Esophagus muscularis mucosa (tissue), 4 donors: ENCODE results near the gene MTCL1. TPM values are rescaled to one million over a fixed set of nuclear protein-coding genes. Genes with fewer than 3 reads are reported as not detected.

Experiments used
- DNase-seq: peaks from one replicate; pipeline ENCODE4 v3.0.0-alpha.2; 2017; ENCODE audit errors: extremely low spot score
- H3K27ac ChIP-seq, 4 donors: fragments of 200-600 bp; sonication (generic); replicated peaks in 1 of 4; 1 replicate in 3 of 4; 2 replicates in 1 of 4; pipeline ENCODE4 v1.5.1; 2016 to 2019; ENCODE audit warnings: mild to moderate bottlenecking in 1 of 4
- H3K27me3 ChIP-seq, 4 donors: fragments of 200-600 bp; sonication (generic); one replicate each; pipeline versions ENCODE4 v1.5.1 to v1.6.0; 2016 to 2019
- H3K36me3 ChIP-seq, 4 donors: fragments of 200-600 bp; sonication (generic); one replicate each; pipeline ENCODE4 v1.5.1; 2016 to 2019
- H3K4me1 ChIP-seq, 4 donors: fragments of 200-600 bp; sonication (generic); one replicate each; pipeline ENCODE4 v1.5.1; 2016 to 2019
- H3K4me3 ChIP-seq, 4 donors: fragments of 200-600 bp; sonication (generic); 1 replicate in 2 of 4; 2 replicates in 2 of 4; pipeline ENCODE4 v1.5.1; 2016 to 2019; ENCODE audit warnings: mild to moderate bottlenecking in 4 of 4, moderate library complexity in 1 of 4
- H3K9me3 ChIP-seq, 4 donors: fragments of 200-600 bp; sonication (generic); 1 replicate in 3 of 4; 2 replicates in 1 of 4; pipeline ENCODE4 v1.5.1; 2016 to 2019
- EP300 ChIP-seq: sonication (generic); formaldehyde crosslinking; IDR thresholded peaks from one replicate; pipeline ENCODE4 v1.6.1; 2017; ENCODE audit warnings: antibody characterized with exemption
- POLR2A ChIP-seq: fragments of 450-650 bp; IDR thresholded peaks from one replicate; pipeline ENCODE4 v1.6.1; 2017; ENCODE audit warnings: antibody characterized with exemption, moderate library complexity, mild to moderate bottlenecking, low read depth
- POLR2AphosphoS5 ChIP-seq, 2 donors: sonication (generic); formaldehyde crosslinking; IDR thresholded peaks; one replicate each; pipeline ENCODE4 v1.6.1; 2017; ENCODE audit warnings: antibody characterized with exemption in 2 of 2
- WGBS: methylation state at CpG from one replicate; pipeline ENCODE4 v1.1.5; 2018; 5-methylcytosine and 5-hydroxymethylcytosine counted together
- intact Hi-C: fragments of 100-400 bp; cut with DNase I; formaldehyde crosslinking; loops from one replicate; pipeline ENCODE4 v1.15.1; 2023
- total RNA-seq, 4 donors: library from RNA; depleted of rRNA; stranded (reverse); fragments of >200 nt; gene quantifications; one replicate each; pipeline versions ENCODE4 v1.1.0 to v1.2.1, GENCODE V29; 2016
- TF ChIP-seq, protein P1 (sequence below), 3 experiments: fragments of 200-600 bp in 2 of 3; fragments of 450-650 bp in 1 of 3; sonication (generic) in 2 of 3; IDR thresholded peaks; one replicate each; pipeline ENCODE4 v1.5.1; 2017 to 2019; ENCODE audit warnings: antibody characterized with exemption in 3 of 3, mild to moderate bottlenecking in 2 of 3, moderate library complexity in 1 of 3

Gene MTCL1
- total RNA-seq, 4 donors from 2014 or later: 32.3 to 48.0 (median 38.6) TPM

DNA sequence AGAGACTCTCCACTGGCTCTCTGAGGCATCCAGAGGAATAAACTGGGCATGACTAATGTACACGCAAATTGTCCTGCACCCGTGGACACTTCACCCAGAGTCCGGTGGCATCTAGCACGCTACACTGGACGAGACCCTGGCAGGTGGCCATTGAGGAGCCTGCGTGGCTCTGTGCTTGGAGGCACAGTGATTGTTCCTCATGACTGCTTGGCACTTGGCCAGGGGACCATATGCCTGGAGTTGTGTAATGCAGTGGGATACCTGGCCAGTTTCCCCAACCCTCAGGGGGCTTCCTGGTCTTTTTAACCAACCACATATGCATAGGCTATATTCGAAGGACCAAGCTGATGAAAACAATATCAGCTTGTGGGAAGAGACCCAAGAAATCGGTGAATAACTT is 66.6 kb downstream of the MTCL1 start:
- peak overlapping the region in 3 of 4 donors; percentile 0 to 47 (median 26) for H3K27ac ChIP-seq
- 66% methylated on average over 8 of the region's 8 CpGs for WGBS

DNA sequence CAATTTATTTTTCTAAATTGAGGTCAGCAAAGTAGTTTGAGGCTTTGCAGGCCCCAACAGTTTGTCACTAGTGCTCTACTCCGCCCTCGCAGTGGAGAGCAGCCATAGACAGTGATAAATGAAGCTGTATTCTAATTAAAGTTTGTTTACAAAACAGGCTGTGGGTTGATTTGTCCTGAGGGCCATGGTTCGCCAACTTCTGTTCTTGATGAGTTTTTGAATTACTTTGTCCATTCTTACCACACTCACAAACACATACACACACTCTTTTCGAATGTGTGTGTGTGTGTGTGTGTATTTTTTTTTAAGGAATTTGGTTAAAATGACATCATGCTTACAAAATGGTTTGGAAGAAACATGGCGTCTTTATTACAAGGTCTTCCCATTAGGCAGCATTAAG is 68.6 kb downstream of the MTCL1 start:
- intact Hi-C loops: no loop called here
- H3K4me1 ChIP-seq: peaks cover 0 to 75% (median 63%) of the 10 kb centered on the region in 4 donors

More for the DNA sequence above, 66.6 kb downstream of the MTCL1 start:
- Histone ChIP-seq H3K4me1 (peaks cover 0 to 59% (median 53%) of the 10 kb centered on the region in 4 donors), H3K9me3 (no peaks in the 10 kb centered on the region), H3K27me3 (no peaks in the 10 kb centered on the region), H3K36me3 (no peaks in the 10 kb centered on the region), H3K4me3 (no peak overlapping the region)
- intact Hi-C loops: no loop called here
- DNase-seq: no peak
- TF ChIP-seq POLR2AphosphoS5 (IDR thresholded peaks at IDR 0.05) (peak; percentile 9 to 58), EP300 (no peak)

GRCh38 chr18:8776013-8776943 is 70.9 kb downstream of the MTCL1 start:
- TF ChIP-seq POLR2A (no peak), EP300 (no peak), POLR2AphosphoS5 (IDR thresholded peaks at IDR 0.05) (no peak)
- TF ChIP-seq, protein P1, sequence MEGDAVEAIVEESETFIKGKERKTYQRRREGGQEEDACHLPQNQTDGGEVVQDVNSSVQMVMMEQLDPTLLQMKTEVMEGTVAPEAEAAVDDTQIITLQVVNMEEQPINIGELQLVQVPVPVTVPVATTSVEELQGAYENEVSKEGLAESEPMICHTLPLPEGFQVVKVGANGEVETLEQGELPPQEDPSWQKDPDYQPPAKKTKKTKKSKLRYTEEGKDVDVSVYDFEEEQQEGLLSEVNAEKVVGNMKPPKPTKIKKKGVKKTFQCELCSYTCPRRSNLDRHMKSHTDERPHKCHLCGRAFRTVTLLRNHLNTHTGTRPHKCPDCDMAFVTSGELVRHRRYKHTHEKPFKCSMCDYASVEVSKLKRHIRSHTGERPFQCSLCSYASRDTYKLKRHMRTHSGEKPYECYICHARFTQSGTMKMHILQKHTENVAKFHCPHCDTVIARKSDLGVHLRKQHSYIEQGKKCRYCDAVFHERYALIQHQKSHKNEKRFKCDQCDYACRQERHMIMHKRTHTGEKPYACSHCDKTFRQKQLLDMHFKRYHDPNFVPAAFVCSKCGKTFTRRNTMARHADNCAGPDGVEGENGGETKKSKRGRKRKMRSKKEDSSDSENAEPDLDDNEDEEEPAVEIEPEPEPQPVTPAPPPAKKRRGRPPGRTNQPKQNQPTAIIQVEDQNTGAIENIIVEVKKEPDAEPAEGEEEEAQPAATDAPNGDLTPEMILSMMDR (IDR thresholded peaks at IDR 0.05): no peak
- intact Hi-C loops: no loop called here
- Histone ChIP-seq H3K4me1 (peaks cover 0 to 70% (median 58%) of the 10 kb centered on the region in 4 donors), H3K4me3 (no peak overlapping the region), H3K27ac (peak overlapping the region; percentile 72 to 85 (median 78)), H3K9me3 (no peaks in the 10 kb centered on the region), H3K27me3 (no peaks in the 10 kb centered on the region), H3K36me3 (no peaks in the 10 kb centered on the region)
- no peak for DNase-seq
- WGBS: 86% methylated on average over 10 of the region's 10 CpGs

More for the DNA sequence above, 68.6 kb downstream of the MTCL1 start:
- TF ChIP-seq POLR2A (no peak), POLR2AphosphoS5 (IDR thresholded peaks at IDR 0.05) (no peak), EP300 (no peak)
- TF ChIP-seq, protein P1 (IDR thresholded peaks at IDR 0.05): no peak
- 54% methylated on average over 5 of the region's 5 CpGs for WGBS
- H3K9me3 ChIP-seq: no peaks in the 10 kb centered on the region
- H3K36me3 ChIP-seq: no peaks in the 10 kb centered on the region
- H3K27ac ChIP-seq: peak overlapping the region; percentile 72 to 85 (median 78)
- no peak overlapping the region for H3K4me3 ChIP-seq
- H3K27me3 ChIP-seq: no peaks in the 10 kb centered on the region
- DNase-seq: no peak

DNA sequence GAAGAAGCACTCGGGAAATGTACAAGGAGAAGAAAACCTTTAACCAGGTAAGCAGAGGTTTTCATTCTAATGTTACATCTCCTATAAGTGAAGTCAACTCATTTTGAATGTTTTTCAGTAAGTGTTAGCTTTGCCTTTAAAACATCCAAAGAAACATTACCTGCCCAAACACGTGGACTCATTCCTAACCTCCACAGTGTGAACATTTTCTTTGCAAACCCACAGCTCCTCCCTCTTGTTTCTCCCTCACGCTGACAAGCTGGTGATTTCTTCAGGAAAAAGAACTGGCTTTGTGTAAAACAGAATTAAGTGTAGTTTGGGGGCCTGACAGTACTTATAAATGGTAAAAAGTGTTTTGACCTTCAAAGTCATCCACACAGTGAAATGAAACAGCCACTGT is 72.5 kb downstream of the MTCL1 start:
- Histone ChIP-seq H3K9me3 (no peaks in the 10 kb centered on the region), H3K36me3 (peaks cover 0 to 6% (median 3%) of the 10 kb centered on the region in 4 donors), H3K27ac (peak overlapping the region in 1 of 4 donors; percentile 21), H3K27me3 (no peaks in the 10 kb centered on the region), H3K4me1 (peaks cover 0 to 60% (median 49%) of the 10 kb centered on the region in 4 donors), H3K4me3 (no peak overlapping the region)
- intact Hi-C loops: no loop called here
- WGBS: 63% methylated on average over 3 of the region's 3 CpGs
- TF ChIP-seq EP300: no peak
- no peak for TF ChIP-seq POLR2AphosphoS5 (IDR thresholded peaks at IDR 0.05)
- TF ChIP-seq POLR2A: no peak
- TF ChIP-seq, protein P1 (IDR thresholded peaks at IDR 0.05): no peak
- no peak for DNase-seq

- peak overlapping the region in 2 of 4 donors; percentile 11 to 21 for H3K27ac ChIP-seq
- TF ChIP-seq, protein P1 (IDR thresholded peaks at IDR 0.05): no peak
- no peak for TF ChIP-seq POLR2A
- TF ChIP-seq POLR2AphosphoS5 (IDR thresholded peaks at IDR 0.05): no peak
- no peak for TF ChIP-seq EP300
- H3K27me3 ChIP-seq: no peaks in the 10 kb centered on the region
- H3K9me3 ChIP-seq: no peaks in the 10 kb centered on the region
- H3K4me3 ChIP-seq: no peak overlapping the region
- peaks cover 0 to 60% (median 49%) of the 10 kb centered on the region in 4 donors for H3K4me1 ChIP-seq
- 81% methylated on average over 2 of the region's 3 CpGs for WGBS
- intact Hi-C loops: no loop called here
- no peak for DNase-seq
- peaks cover 0 to 10% (median 4%) of the 10 kb centered on the region in 4 donors for H3K36me3 ChIP-seq
These were observed 73.0 kb downstream of the MTCL1 start for GRCh38 chr18:8778386-8778785.
